GM18867 (cell line): ENCODE measurements around the gene NEDD4L.
"Not testable (repeated sequence)": the region's sequence is repeated elsewhere in the genome, so short reads cannot be mapped to it uniquely, and the experiment has no call there.

ENCODE experiments used
- ATAC-seq: cut with Tn5 transposase; IDR thresholded peaks from one replicate; pipeline ENCODE4 v1.9.1; 2021; ENCODE audit warnings: mild to moderate bottlenecking, moderate library complexity; ENCODE audit not compliant: unreplicated experiment

Gene NEDD4L

GRCh38 chr18:58361212-58361611 lies 317.2 kb downstream of the NEDD4L start:
- no peak for ATAC-seq

- no peak for ATAC-seq
Measured at GRCh38 chr18:58362027-58362575, 318.1 kb downstream of the NEDD4L start.

- ATAC-seq: no peak
Measured at GRCh38 chr18:58362829-58363271, 318.8 kb downstream of the NEDD4L start.

- ATAC-seq: no peak
Measured at GRCh38 chr18:58363767-58364540, 319.9 kb downstream of the NEDD4L start.

GRCh38 chr18:58364876-58365528 lies 321.0 kb downstream of the NEDD4L start:
- no peak for ATAC-seq

- peak; percentile 67 for ATAC-seq
Measured at GRCh38 chr18:58367425-58368140, 323.6 kb downstream of the NEDD4L start.

- ATAC-seq: no peak
Measured at GRCh38 chr18:58369616-58370015, 325.6 kb downstream of the NEDD4L start.

GRCh38 chr18:58370038-58370580 lies 326.1 kb downstream of the NEDD4L start:
- ATAC-seq: no peak

GRCh38 chr18:58370612-58371011 lies 326.6 kb downstream of the NEDD4L start:
- ATAC-seq: no peak

- ATAC-seq: no peak
Measured at GRCh38 chr18:58373481-58373880, 329.5 kb downstream of the NEDD4L start.

- no peak for ATAC-seq
Measured at GRCh38 chr18:58375051-58375450, 331.0 kb downstream of the NEDD4L start.

GRCh38 chr18:58378411-58379379 lies 334.7 kb downstream of the NEDD4L start:
- no peak for ATAC-seq

GRCh38 chr18:58379443-58379842 lies 335.4 kb downstream of the NEDD4L start:
- no peak for ATAC-seq

- not testable (repeated sequence) for ATAC-seq
Measured at GRCh38 chr18:58380113-58380512, 336.1 kb downstream of the NEDD4L start.

GRCh38 chr18:58381676-58382411 lies 337.8 kb downstream of the NEDD4L start:
- no peak for ATAC-seq

- no peak for ATAC-seq
Measured at GRCh38 chr18:58382446-58382845, 338.4 kb downstream of the NEDD4L start.

GRCh38 chr18:58385472-58385871 lies 341.4 kb downstream of the NEDD4L start:
- ATAC-seq: no peak

- ATAC-seq: no peak
Measured at GRCh38 chr18:58386780-58387179, 342.8 kb downstream of the NEDD4L start.

GRCh38 chr18:58387716-58388115 lies 343.7 kb downstream of the NEDD4L start:
- ATAC-seq: no peak
